ENCODE data around the gene HCN1.

The HCN1 gene

GRCh38 chr5:45279109-45279508 lies 417.1 kb downstream of the HCN1 start:
- no peak for DNase-seq

GRCh38 chr5:45277860-45278259 lies 418.3 kb downstream of the HCN1 start:
- DNase-seq: no peak

GRCh38 chr5:45274241-45274640 lies 421.9 kb downstream of the HCN1 start:
- DNase-seq: no peak

DNA sequence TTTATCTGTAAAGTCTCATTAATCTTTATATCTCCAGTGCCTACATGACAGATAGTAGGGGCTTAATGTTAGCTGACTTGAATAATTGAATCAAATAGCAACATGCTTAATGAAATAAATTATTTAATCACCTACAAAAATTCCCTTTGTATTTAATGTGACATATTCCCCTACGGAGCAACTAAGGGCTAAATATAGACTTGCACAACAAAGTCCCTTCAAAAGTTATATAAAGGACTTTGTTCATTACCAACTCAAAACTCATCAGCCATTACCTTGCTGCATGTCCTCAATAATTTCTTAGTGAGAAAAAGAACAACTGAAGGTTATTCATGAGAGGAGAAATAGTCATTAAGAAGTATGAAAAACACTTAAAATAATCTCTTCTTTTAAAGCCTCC lies 424.6 kb downstream of the HCN1 start:
- DNase-seq: no peak

- no peak for DNase-seq
These were observed 431.7 kb downstream of the HCN1 start for GRCh38 chr5:45264447-45264846.

- DNase-seq: no peak
These were observed 434.1 kb downstream of the HCN1 start for GRCh38 chr5:45262061-45262590.

- DNase-seq: no peak
These were observed 435.1 kb downstream of the HCN1 start for GRCh38 chr5:45261125-45261524.

DNA sequence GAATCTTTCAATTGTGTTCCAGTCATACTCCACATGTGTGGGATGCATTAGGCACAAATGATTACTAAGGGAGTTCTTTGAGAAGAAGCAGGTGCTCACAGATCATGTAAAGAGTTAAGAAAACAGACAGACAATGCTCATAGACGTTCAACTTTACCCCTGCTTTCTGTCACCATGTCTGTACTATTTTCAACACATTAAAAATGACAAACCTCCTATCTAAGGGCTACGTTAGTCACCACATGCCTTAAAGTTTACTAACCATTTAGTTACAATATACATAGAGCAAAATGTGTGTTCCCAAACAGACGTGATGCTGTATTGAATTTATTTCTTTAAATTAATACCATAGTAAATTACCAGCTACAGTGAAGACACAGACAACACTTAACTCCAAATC lies 435.9 kb downstream of the HCN1 start:
- DNase-seq: no peak

- no peak for DNase-seq
These were observed 443.2 kb downstream of the HCN1 start for GRCh38 chr5:45252978-45253377.

DNA sequence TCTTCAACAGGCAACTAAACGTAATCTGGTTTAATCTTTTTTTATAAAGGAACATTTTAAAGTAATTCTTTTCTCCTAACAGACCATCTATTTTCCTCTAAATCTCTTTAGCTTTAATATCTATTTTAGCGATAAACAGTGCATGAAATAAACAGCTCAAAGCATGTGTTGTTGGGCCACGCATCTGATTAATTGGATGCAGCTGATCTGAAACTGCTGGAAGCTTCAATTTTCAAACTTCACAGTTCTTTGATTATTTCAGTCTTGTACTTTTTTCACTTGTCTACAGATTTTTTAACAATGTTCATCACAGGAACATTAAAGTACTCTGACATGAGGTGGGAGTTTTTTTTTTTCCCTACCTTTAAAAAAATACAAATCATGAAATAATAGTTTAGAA lies 443.6 kb downstream of the HCN1 start:
- no peak for DNase-seq

DNA sequence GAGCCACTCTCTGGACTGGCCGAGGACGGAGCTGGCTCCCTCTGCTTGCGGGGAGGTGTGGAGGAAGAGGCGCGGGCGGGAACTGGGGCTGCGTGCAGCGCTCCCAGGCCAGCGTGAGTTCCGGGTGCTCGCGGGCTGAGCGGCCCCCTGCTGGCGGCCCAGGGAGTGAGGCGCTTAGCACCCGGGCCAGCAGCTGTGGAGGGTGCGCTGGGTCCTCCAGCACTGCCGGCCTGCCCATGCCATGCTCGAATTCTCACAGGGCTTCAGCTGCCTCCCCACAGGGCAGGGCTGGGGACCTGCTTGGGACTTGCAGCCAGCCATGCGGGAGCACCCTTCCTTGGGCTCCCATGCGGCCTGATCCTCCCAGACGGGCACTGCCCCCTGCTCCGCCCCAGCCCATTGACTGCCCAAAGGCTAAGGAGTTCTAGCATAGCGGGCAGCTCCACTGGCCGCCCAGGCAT lies 470.6 kb downstream of the HCN1 start:
- DNase-seq: no peak

DNA sequence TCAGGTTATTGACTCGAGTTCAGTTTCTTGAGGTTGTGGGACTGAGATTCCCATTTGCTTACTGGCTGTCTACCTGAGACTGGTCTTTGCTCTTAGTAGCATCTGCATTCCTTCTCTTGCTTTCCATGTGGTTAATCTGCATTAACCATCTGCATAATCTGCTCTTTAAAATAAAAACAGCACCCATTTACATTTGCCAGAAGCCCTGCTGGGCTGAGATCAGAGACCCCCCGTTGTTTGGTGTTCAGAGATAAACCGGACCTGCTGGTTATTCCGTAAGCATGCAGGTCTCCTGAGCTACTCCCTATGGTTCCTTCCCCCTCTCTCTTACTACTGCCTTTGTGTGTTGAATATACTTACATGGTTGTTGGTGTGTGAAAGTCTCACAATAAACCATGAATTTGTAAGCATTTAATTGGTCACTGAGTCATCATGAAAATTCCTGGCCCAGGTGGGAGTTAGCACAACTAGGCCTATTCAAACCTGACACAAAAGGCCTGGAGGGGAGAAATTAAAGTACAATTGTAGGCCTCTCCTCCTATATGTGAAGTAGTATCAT lies 490.7 kb downstream of the HCN1 start:
- no peak for DNase-seq
